ENCODE results near the gene RIOX2.
"Not testable (repeated sequence)": the region's sequence is repeated elsewhere in the genome, so short reads cannot be mapped to it uniquely, and the experiment has no call there.

RIOX2 gene

DNA sequence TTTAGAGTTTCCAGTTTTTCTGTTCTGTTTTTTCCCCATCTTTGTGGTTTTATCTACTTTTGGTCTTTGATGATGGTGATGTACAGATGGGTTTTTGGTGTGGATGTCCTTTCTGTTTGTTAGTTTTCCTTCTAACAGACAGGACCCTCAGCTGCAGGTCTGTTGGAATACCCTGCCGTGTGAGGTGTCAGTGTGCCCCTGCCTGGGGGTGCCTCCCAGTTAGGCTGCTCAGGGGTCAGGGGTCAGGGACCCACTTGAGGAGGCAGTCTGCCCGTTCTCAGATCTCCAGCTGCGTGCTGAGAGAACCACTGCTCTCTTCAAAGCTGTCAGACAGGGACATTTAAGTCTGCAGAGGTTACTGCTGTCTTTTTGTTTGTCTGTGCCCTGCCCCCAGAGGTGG lies 62.4 kb downstream of the RIOX2 start:
- not testable (repeated sequence) for DNase-seq

DNA sequence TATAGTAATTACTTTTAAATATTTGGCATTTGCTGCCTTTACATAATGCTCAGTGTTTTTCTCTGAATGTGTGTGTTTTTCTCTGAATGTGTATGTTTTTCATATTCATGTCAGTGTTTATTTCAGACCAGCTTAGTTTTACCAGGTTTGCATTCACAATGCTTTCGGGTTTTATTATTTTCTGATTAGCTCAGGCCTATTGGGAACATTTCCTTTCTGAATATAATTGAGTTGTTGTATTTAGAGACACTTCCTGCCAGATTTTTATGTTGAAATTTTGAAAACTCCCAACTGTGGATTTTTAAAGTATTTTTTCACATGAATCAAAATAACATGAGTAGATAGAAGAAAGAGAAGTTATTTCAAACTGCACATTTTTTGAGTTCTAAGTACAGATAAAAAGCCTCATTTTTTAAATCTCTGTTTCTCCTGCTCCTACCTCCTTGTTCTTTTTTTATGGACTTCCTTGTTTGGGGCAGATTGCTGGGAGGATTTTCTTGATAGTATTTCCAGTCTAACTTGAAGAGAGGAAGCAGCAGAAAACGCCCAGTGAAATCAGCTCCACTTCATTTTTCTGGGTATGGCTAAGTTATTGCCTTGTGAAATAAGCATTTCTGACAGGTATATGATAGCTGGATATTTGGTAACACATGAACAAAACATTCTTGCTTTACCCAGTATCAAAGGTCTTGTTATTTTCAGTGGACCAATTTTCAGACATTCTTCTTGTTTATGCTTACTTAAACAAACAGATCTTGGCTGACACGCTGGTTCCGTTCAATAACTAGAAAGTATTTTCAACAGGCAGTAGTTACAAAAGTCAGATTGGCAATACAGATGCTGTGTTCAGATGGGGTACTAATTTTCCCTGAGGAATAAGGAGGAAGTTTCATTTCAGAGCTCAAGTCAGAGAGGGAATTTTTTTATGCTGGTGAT lies 70.7 kb downstream of the RIOX2 start:
- no peak for DNase-seq

DNA sequence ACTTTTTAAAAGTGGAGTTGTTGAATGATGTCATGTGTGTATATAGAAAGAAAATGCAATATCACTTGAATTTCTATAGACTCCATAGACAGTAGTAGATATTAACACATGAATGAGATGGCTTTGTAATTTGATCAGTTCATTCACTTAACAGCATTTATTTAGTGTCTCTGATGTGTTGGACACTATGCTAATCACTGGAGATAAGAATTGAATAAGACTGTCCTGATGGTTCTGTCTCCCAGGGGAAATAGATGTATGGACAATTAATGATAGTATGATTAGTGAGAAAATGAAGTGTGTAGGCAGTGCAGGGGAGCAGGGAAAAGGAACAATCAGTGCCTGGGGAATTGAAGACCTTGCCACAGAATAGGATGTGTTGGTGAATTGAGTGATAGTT lies 72.9 kb downstream of the RIOX2 start:
- DNase-seq = no peak

DNA sequence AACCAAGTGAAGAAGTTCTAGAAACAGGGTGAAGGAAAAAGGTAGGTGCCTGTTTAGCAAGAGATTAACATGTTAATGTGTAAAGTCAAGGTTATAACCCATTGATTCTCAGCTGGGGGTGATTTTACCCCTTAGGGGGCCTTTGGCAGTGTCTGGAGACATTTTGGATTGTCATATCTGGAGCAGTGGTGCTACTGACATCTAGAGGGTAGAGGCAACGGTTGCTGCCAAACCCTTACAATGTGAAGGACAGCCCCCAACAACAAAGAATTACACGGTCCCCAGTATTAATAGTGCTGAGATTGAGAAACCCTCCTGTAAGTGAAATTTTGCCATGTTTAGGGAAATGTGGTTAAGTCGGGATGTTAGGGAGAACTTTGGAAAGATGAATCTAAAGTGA lies 75.7 kb downstream of the RIOX2 start:
- no peak for DNase-seq

DNA sequence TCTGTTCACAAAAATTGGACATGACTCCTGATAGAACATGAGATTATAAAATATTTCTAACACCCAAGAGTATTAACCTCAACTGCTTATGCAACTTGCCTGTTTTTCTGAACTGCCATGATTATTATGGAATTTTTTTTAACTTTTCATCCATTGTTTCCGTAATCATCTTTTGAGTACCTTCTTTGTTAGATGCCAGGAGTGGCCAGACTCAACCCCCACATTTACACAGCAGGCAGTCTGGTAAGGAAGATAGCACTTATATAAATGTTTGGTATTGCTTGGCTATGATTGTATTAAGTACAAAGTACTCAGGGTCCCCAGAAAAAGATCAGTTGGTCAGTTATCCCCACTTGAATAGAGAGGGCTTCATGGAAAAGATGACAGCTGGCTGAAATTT lies 76.1 kb downstream of the RIOX2 start:
- no peak for DNase-seq

DNA sequence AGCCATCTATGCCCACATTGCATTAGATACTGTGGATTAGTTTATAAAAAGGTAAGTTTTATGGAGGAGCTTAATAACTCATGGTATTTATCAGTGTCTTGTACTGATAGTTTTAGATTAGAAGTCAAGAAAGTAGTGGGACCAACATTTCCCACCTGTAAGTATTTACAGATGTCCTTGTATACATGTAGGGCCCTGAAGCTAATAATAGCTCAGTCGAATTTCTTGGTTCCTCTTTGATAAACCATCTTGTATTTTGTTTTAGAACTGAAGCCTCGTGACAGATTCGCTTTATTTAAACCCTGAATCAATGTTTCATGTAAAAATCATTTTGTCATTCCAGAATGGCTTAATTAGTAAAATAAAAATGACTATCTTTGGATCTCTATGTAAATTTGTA lies 77.0 kb downstream of the RIOX2 start:
- DNase-seq = peak; percentile 15

DNA sequence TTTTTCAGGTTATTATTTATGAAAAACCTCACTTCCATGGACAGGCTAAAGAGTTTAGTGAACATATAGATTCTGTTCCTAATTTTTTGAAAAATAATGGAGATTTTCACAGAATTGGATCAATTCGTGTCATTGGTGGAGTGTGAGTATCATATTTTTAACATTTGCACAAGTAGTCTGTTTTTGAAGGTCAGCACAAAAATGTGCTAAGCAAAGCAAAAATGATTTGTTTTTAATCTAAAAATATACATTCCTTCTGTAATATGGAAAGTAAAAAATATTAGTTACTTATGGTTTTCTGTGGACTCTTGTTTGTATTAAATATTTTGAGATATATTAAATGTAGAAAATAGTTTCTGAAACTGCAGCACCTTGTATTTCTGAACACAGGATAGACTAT lies 79.4 kb downstream of the RIOX2 start:
- no peak for DNase-seq
